Fibroblast of mammary gland (primary cell): ENCODE data around the gene FOXN3.

Experiments used
- DNase-seq: peaks from one replicate; pipeline ENCODE4 v3.0.0-alpha.2; 2010; ENCODE audit warnings: low read depth
- H3K4me3 ChIP-seq: 2 replicates; pipeline ENCODE4 v1.5.1; 2011; ENCODE audit warnings: low read depth, mild to moderate bottlenecking, low read length, moderate library complexity; ENCODE audit not compliant: control insufficient read depth
- TF ChIP-seq, protein P1 (sequence below): conservative IDR thresholded peaks from 2 replicates; pipeline ENCODE4 v1.5.1; 2011; ENCODE audit warnings: low read depth, low read length, inconsistent platforms; ENCODE audit not compliant: control insufficient read depth, insufficient read depth

FOXN3 gene

DNA sequence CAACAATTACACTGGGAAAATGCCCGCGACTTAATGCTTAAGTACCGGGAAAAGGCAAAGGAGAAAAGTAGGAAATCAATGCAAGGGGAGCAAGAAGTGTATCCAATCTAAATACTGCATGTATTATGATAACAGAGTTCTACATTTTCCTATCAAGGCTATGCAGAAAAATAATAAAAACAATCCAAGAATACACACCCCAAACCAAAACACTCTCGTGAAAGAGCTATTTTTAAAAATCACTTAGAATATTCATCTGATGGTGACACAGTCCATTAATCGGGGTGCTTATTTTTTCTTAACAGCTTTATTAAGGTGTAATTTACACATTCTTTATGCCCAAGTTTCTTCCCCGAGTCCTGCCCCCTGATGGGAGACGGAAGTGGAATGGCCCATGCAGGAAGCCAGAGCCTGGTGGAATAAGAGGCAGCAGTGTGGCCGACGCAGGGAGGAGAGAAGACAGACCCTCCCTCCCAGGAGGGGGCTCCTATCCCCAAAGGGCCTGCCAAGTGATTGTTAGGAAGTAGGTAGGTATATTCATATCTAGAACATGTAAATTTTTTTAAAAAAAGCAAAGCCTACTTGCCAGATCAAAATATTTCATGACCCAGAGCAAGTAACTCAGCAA, 174.3 kb downstream of the FOXN3 start:
- TF ChIP-seq, protein P1, sequence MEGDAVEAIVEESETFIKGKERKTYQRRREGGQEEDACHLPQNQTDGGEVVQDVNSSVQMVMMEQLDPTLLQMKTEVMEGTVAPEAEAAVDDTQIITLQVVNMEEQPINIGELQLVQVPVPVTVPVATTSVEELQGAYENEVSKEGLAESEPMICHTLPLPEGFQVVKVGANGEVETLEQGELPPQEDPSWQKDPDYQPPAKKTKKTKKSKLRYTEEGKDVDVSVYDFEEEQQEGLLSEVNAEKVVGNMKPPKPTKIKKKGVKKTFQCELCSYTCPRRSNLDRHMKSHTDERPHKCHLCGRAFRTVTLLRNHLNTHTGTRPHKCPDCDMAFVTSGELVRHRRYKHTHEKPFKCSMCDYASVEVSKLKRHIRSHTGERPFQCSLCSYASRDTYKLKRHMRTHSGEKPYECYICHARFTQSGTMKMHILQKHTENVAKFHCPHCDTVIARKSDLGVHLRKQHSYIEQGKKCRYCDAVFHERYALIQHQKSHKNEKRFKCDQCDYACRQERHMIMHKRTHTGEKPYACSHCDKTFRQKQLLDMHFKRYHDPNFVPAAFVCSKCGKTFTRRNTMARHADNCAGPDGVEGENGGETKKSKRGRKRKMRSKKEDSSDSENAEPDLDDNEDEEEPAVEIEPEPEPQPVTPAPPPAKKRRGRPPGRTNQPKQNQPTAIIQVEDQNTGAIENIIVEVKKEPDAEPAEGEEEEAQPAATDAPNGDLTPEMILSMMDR: no peak

DNA sequence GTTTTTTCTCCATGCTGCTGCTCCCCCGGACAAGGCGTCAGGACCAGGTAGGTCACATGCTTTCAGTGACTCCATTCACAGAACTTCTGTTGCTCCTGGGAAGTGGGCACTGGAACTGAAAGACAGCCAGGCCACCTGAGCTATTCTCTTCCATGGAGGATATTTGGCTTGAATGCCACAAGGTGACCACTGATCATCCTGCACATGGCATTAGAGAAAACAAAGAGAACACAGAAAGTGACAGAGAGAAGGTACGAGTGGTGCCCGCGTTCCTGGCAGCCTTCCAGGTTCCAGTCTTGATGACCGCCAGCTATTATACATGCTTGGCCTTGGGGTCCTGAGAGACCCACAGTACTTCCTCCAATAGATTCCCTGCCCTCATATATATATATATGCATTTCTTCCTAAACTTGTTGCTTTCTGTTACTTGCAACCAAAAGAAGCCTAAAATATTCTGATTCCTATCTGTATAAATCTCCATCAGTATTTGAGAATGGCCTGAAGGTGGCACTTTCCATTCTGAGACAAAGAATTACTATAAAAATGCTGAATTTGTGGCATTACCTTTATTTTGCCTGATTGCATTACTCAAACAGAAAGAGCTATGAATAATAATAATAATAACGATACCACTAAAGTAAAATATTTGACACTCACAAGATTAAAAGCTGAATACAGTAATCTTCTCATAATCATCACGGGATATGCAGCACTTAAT, 174.9 kb downstream of the FOXN3 start:
- H3K4me3 ChIP-seq: no peak overlapping the region
- no peak for DNase-seq
- TF ChIP-seq, protein P1: no peak

More for the DNA sequence above, 174.3 kb downstream of the FOXN3 start:
- no peak for DNase-seq
- no peak overlapping the region for H3K4me3 ChIP-seq

DNA sequence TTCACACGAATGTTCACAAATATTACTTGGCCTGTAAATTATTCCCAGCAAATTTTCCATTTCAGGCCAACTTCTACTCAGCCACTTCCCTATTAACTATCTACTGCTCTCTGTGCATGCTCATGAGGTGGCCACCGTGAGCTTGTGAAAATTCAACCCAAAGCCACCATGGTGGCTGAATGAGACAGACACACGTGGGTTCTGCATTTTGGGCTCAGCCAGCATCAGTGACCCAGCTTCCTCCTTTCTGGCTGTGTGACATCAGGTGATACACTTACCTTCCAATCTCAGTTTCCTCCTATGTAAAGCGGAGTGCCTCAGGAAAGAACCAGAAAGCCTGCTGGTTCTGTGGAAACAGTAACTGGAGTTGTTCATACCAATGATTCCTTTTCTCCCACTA, 175.8 kb downstream of the FOXN3 start:
- TF ChIP-seq, protein P1: no peak
- H3K4me3 ChIP-seq: no peak overlapping the region
- no peak for DNase-seq

DNA sequence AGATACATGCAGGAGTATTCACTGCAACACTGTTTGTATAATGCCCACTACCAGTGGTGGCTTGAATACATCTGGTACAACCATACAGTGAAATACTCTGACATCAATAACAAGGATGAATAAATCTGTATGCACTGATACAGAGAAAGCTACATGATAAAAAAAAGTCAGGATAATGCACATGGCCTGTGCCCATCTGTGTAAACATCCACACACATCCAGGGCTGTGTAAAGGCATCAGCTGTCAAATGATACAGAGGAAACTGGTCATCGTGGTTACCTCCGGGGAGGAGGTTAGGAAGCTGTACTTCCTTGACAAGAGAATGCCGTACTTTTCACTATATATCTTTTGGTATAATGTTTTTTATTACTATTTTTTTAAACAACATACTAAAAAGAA, 176.6 kb downstream of the FOXN3 start:
- peak; percentile 83 for DNase-seq
- TF ChIP-seq, protein P1: no peak
- no peak overlapping the region for H3K4me3 ChIP-seq

DNA sequence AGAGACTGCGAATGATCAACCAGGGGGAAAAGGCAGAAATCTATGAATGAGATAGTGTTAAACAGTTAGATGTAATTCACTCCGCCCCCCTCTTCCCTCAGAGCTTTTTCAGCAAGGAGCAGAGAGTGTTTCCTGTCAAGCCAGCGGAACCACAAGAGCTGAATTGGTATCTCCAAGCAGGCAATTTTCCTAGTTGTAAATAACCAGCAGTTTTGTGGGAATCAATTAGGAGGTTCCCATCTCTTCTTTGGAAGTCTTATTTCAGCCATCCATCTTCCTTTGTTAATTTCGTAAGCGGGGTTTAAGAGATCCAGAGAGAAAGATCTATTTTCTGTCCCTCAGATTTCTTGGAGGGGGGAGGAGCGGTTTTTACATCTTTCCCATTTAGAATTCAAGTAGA, 178.0 kb downstream of the FOXN3 start:
- H3K4me3 ChIP-seq: no peak overlapping the region
- DNase-seq: no peak
- TF ChIP-seq, protein P1: no peak

DNA sequence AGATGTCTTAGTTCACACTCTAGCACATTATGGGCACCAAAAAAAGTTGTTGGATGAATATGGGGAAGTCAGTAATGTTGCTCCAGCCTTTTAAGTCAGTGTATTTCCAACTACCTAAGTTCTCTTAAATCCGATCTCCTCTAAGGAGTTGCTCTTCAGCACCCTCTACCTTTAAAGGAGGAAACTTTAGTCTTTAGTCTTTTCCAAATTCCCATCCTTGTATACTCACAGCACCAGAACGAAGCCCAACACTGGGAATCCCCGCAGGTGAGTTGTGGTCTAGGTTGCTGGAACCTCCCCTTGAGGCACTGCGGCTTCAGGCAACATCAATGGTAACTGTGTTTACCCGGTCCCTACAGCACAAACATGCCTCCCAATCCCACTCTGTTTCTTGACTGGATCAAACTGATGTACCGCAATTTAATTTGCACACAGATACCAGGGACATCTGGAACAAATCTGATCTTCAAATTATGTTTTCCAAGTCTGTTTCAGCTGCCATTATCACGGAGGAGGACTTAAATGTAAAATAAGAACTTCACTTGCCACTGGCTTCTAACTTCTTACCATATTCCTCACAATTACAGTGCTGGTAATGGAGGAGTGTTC, 179.0 kb downstream of the FOXN3 start:
- TF ChIP-seq, protein P1: peak; percentile 46
- H3K4me3 ChIP-seq: no peak overlapping the region
- peak; percentile 29 for DNase-seq
